ENCODE data around the gene ALK.

Gene ALK

DNA sequence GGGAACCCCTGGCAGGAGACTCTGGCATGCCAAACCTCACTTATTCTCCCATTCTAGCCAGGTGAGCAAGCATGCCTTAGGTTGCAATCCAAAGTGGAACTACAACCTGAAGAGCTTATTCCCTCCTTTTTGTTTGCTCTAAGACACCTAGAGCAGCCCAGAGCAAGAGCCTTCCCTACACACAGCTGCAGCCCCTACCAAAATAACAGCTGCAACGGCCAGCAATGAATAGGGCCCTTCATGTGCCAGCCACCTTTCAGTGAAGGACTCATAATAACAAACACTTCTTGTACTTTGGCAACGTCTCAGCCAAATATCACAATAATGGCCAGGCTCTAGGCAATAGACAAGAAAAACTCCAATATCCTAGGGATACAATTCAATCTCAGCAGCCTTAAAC is 178.7 kb downstream of the ALK start:
- no peak overlapping the region for H3K4me3 ChIP-seq (ENCODE audit: low read depth, low read length)
- DNase-seq (ENCODE audit: low read depth), result no peak
- TF ChIP-seq MAX (IDR thresholded peaks at IDR 0.05; ENCODE audit: low read depth, low read length), result no peak
- TF ChIP-seq, protein P1, sequence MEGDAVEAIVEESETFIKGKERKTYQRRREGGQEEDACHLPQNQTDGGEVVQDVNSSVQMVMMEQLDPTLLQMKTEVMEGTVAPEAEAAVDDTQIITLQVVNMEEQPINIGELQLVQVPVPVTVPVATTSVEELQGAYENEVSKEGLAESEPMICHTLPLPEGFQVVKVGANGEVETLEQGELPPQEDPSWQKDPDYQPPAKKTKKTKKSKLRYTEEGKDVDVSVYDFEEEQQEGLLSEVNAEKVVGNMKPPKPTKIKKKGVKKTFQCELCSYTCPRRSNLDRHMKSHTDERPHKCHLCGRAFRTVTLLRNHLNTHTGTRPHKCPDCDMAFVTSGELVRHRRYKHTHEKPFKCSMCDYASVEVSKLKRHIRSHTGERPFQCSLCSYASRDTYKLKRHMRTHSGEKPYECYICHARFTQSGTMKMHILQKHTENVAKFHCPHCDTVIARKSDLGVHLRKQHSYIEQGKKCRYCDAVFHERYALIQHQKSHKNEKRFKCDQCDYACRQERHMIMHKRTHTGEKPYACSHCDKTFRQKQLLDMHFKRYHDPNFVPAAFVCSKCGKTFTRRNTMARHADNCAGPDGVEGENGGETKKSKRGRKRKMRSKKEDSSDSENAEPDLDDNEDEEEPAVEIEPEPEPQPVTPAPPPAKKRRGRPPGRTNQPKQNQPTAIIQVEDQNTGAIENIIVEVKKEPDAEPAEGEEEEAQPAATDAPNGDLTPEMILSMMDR (IDR thresholded peaks at IDR 0.05; ENCODE audit: low read depth, low read length), result no peak

DNA sequence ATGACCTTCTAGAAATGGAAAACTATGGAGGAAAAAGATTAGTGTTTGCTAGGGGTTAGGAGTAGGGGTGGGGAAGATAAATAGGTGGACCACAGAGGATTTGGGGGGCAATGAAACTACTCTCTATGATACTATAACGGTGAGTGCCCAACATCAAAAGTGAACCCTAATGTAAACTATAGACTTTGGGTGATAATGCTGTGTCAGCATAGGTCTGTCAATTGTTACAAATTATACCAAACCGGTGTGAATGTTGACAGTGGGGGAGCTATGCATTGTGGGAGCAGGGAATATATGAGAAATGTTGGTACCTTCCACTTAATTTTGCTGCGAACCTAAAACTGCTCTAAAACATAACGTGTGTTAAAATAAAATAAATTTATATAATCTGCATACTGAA is 180.3 kb downstream of the ALK start:
- DNase-seq (ENCODE audit: low read depth), result no peak
- H3K4me3 ChIP-seq (ENCODE audit: low read depth, low read length), result no peak overlapping the region
- TF ChIP-seq, protein P1 (IDR thresholded peaks at IDR 0.05; ENCODE audit: low read depth, low read length), result no peak
- no peak for TF ChIP-seq MAX (IDR thresholded peaks at IDR 0.05; ENCODE audit: low read depth, low read length)

- no peak overlapping the region for H3K4me3 ChIP-seq (ENCODE audit: low read depth, low read length)
- TF ChIP-seq, protein P1 (IDR thresholded peaks at IDR 0.05; ENCODE audit: low read depth, low read length), result no peak
- no peak for TF ChIP-seq MAX (IDR thresholded peaks at IDR 0.05; ENCODE audit: low read depth, low read length)
- no peak for TF ChIP-seq POLR2A (IDR thresholded peaks at IDR 0.05; ENCODE audit: extremely low read depth, insufficient read length)
- no peak for DNase-seq (ENCODE audit: low read depth)
Observed at GRCh38 chr2:29733965-29734364, 187.4 kb downstream of the ALK start.

GRCh38 chr2:29733213-29733612 is 188.2 kb downstream of the ALK start:
- DNase-seq (ENCODE audit: low read depth), result no peak
- H3K4me3 ChIP-seq (ENCODE audit: low read depth, low read length), result no peak overlapping the region
- TF ChIP-seq MYC (IDR thresholded peaks at IDR 0.05; ENCODE audit: low read depth, low read length) (no peak), POLR2A (IDR thresholded peaks at IDR 0.05; ENCODE audit: extremely low read depth, insufficient read length) (no peak), MAX (IDR thresholded peaks at IDR 0.05; ENCODE audit: low read depth, low read length) (no peak)
- TF ChIP-seq, protein P1 (IDR thresholded peaks at IDR 0.05; ENCODE audit: low read depth, low read length), result no peak

DNA sequence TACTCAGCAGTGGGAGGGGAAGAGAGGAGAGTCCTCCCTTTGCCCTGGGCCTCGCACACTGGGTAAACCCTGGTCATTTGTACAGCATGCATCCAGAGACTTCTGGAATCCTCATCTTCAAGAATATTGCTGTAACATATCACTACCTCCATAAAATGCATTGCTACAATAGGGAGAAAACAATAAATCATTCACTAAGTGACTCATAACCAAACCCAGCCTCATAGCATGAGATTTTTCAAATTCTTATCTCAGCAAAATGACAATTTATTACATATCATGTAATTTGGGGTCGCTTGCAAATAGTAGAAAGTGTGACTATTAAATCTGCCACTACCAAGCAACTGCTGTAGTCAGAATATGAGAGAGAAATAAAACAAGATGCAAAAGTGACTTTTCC is 189.4 kb downstream of the ALK start:
- DNase-seq (ENCODE audit: low read depth), result no peak
- no peak overlapping the region for H3K4me3 ChIP-seq (ENCODE audit: low read depth, low read length)
- no peak for TF ChIP-seq MAX (IDR thresholded peaks at IDR 0.05; ENCODE audit: low read depth, low read length)
- TF ChIP-seq, protein P1 (IDR thresholded peaks at IDR 0.05; ENCODE audit: low read depth, low read length), result no peak
- TF ChIP-seq POLR2A (IDR thresholded peaks at IDR 0.05; ENCODE audit: extremely low read depth, insufficient read length), result no peak
- TF ChIP-seq MYC (IDR thresholded peaks at IDR 0.05; ENCODE audit: low read depth, low read length), result no peak

- DNase-seq (ENCODE audit: low read depth), result no peak
- TF ChIP-seq MYC (IDR thresholded peaks at IDR 0.05; ENCODE audit: low read depth, low read length), result no peak
- no peak for TF ChIP-seq POLR2A (IDR thresholded peaks at IDR 0.05; ENCODE audit: extremely low read depth, insufficient read length)
- TF ChIP-seq MAX (IDR thresholded peaks at IDR 0.05; ENCODE audit: low read depth, low read length), result no peak
- TF ChIP-seq, protein P1 (IDR thresholded peaks at IDR 0.05; ENCODE audit: low read depth, low read length), result no peak
- no peak overlapping the region for H3K4me3 ChIP-seq (ENCODE audit: low read depth, low read length)
Observed at GRCh38 chr2:29729932-29730331, 191.5 kb downstream of the ALK start.

Data from NB4 (cell line).